ENCODE data around the gene BBS1.

The BBS1 gene

DNA sequence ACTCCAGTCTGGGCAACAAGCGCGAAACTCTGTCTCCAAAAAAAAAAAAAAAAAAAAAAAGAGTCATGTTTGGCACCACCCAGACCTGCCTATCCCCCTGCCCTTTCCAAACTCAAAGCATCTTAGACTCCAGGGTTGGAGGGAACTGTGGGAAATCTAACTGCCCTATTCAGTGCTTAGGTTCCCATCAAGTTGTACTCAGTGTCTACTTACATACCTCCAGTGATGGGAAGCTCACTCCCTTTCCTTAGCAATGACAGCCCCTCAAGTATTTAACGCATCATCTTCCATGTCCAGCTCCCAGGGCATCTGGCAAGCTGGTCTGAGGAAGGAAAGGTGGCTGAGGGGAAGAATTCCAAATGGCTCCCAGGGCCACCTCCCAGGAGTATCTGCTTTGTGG is 39.3 kb downstream of the BBS1 start:
- no peak overlapping the region for H3K27ac ChIP-seq
- H3K79me2 ChIP-seq = no peaks in the 10 kb centered on the region
- no peaks in the 10 kb centered on the region for H3K36me3 ChIP-seq (ENCODE audit: control insufficient read depth, insufficient read depth, low read length)
- no peaks in the 10 kb centered on the region for H3K27me3 ChIP-seq (ENCODE audit: control insufficient read depth, insufficient read depth, low read length)
- H3K4me3 ChIP-seq (ENCODE audit: low read depth, low read length) = no peak overlapping the region
- H3K4me2 ChIP-seq (ENCODE audit: low read length) = no peak overlapping the region
- TF ChIP-seq, protein P1, sequence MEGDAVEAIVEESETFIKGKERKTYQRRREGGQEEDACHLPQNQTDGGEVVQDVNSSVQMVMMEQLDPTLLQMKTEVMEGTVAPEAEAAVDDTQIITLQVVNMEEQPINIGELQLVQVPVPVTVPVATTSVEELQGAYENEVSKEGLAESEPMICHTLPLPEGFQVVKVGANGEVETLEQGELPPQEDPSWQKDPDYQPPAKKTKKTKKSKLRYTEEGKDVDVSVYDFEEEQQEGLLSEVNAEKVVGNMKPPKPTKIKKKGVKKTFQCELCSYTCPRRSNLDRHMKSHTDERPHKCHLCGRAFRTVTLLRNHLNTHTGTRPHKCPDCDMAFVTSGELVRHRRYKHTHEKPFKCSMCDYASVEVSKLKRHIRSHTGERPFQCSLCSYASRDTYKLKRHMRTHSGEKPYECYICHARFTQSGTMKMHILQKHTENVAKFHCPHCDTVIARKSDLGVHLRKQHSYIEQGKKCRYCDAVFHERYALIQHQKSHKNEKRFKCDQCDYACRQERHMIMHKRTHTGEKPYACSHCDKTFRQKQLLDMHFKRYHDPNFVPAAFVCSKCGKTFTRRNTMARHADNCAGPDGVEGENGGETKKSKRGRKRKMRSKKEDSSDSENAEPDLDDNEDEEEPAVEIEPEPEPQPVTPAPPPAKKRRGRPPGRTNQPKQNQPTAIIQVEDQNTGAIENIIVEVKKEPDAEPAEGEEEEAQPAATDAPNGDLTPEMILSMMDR (IDR thresholded peaks at IDR 0.05) = no peak
- no peaks in the 10 kb centered on the region for H3K9me3 ChIP-seq (ENCODE audit: control insufficient read depth, low read length)
- H3K4me1 ChIP-seq = peaks cover 6% of the 10 kb centered on the region
- no peak overlapping the region for H3K9ac ChIP-seq
- no peak overlapping the region for H2AFZ ChIP-seq

DNA sequence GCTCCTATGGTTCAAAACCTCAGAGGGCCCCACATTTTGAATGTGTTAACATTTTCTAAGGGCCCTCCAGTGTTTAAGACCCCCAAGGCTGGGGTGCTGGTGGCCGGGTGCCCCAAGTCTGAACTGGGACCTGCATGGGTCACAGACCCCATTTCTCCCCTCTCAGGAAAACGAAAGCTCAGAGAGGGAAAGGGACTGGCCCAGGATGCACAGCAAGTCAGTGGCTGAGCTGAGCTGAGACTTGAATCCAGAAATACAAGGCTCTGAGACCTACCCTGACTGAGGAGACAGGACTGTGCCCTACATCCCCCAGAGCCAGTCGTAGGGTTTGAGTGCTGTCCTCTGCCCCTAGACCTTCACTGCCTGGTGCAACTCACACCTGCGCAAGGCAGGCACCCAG is 40.5 kb downstream of the BBS1 start:
- Histone ChIP-seq H3K4me3 (ENCODE audit: low read depth, low read length) (no peak overlapping the region), H2AFZ (no peak overlapping the region), H3K27me3 (ENCODE audit: control insufficient read depth, insufficient read depth, low read length) (no peaks in the 10 kb centered on the region), H3K4me2 (ENCODE audit: low read length) (no peak overlapping the region), H3K36me3 (ENCODE audit: control insufficient read depth, insufficient read depth, low read length) (no peaks in the 10 kb centered on the region), H3K4me1 (peaks cover 3% of the 10 kb centered on the region), H3K9ac (no peak overlapping the region), H3K27ac (no peak overlapping the region), H3K79me2 (no peaks in the 10 kb centered on the region), H3K9me3 (ENCODE audit: control insufficient read depth, low read length) (no peaks in the 10 kb centered on the region)
- TF ChIP-seq, protein P1 (IDR thresholded peaks at IDR 0.05) = no peak

DNA sequence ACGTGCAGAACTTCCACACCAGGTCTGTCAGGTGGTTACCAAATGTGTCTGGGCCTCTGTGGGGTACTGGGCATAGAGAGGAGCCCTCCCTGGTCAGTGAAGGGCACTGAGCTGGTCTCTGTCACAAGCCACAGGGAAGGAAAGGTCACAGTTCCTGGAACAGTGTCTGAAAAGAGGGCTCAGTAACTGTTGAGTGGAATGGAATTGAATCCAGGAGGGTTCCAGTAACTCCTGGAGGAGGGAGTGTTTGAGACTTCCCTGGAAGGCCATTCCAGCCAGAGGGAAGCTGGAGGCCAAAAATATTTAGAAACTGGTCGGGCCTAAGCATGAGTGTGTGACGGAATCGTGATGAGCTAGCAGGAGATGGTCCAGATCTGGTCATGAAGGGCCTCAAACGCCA is 44.2 kb downstream of the BBS1 start:
- no peak overlapping the region for H3K4me2 ChIP-seq (ENCODE audit: low read length)
- no peak overlapping the region for H3K27ac ChIP-seq
- H3K9me3 ChIP-seq (ENCODE audit: control insufficient read depth, low read length) = no peaks in the 10 kb centered on the region
- no peak overlapping the region for H3K9ac ChIP-seq
- H3K4me3 ChIP-seq (ENCODE audit: low read depth, low read length) = no peak overlapping the region
- no peaks in the 10 kb centered on the region for H3K79me2 ChIP-seq
- TF ChIP-seq, protein P1 (IDR thresholded peaks at IDR 0.05) = no peak
- peaks cover 4% of the 10 kb centered on the region for H3K4me1 ChIP-seq
- H2AFZ ChIP-seq = no peak overlapping the region
- no peaks in the 10 kb centered on the region for H3K36me3 ChIP-seq (ENCODE audit: control insufficient read depth, insufficient read depth, low read length)
- no peaks in the 10 kb centered on the region for H3K27me3 ChIP-seq (ENCODE audit: control insufficient read depth, insufficient read depth, low read length)

DNA sequence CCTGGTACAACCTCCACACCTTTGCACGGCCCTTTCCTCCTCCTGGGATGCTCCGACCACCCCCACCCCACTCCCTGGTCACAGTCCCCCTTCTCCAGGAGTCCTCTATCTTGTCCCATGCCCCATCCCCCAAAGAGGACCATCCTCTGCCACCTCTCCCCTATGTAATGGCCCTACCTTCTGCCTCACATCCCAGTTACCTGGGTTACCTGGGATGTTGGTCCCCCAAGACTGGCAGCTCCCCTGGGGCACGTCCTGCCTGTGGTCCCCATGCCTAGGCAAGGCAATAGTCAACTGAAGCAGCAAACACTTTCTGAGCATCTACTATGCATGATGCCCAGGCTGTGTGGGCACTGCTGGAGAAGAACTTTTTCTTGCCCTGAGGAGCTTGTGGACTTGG is 45.0 kb downstream of the BBS1 start:
- Histone ChIP-seq H3K27me3 (ENCODE audit: control insufficient read depth, insufficient read depth, low read length) (no peaks in the 10 kb centered on the region), H3K4me2 (ENCODE audit: low read length) (no peak overlapping the region), H3K9ac (no peak overlapping the region), H2AFZ (no peak overlapping the region), H3K9me3 (ENCODE audit: control insufficient read depth, low read length) (no peaks in the 10 kb centered on the region), H3K79me2 (no peaks in the 10 kb centered on the region), H3K4me1 (peaks cover 4% of the 10 kb centered on the region), H3K4me3 (ENCODE audit: low read depth, low read length) (no peak overlapping the region), H3K36me3 (ENCODE audit: control insufficient read depth, insufficient read depth, low read length) (no peaks in the 10 kb centered on the region), H3K27ac (no peak overlapping the region)
- TF ChIP-seq, protein P1 (IDR thresholded peaks at IDR 0.05) = no peak

DNA sequence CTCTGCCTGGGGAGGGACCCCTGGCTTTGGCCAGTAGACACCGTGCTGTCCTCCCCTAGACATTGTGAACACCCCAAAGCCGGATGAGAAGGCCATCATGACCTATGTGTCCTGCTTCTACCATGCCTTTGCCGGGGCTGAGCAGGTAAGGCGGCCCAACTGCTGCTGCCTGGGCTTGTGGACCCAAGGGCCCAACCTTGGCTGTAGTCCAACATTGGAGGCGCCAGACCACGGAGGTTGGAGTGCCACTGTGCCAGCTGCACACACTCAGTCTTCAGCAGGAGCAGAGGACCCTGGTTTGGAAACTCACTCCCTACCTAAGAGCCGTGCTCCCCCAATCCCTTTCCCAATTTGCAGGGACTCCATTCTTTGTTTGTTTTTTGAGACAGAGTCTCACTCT is 45.7 kb downstream of the BBS1 start:
- Histone ChIP-seq H3K36me3 (ENCODE audit: control insufficient read depth, insufficient read depth, low read length) (no peaks in the 10 kb centered on the region), H2AFZ (no peak overlapping the region), H3K27me3 (ENCODE audit: control insufficient read depth, insufficient read depth, low read length) (no peaks in the 10 kb centered on the region), H3K4me2 (ENCODE audit: low read length) (no peak overlapping the region), H3K4me1 (peaks cover 4% of the 10 kb centered on the region), H3K27ac (no peak overlapping the region), H3K79me2 (no peaks in the 10 kb centered on the region), H3K4me3 (ENCODE audit: low read depth, low read length) (no peak overlapping the region), H3K9me3 (ENCODE audit: control insufficient read depth, low read length) (no peaks in the 10 kb centered on the region), H3K9ac (no peak overlapping the region)
- TF ChIP-seq, protein P1 (IDR thresholded peaks at IDR 0.05) = no peak
